DOHH2 (cell line): Measurements from ENCODE around the gene BCAP29.

Experiments
- H3F3A ChIP-seq: fragments of 200-600 bp; sonication (generic), shearing (Covaris generic); 2 replicates; pipeline ENCODE4 v1.6.0; 2016; ENCODE audit warnings: antibody characterized with exemption, mild to moderate bottlenecking; ENCODE audit not compliant: control insufficient read depth, insufficient read depth
- H3K27ac ChIP-seq: fragments of 200-600 bp; sonication (generic); 2 replicates; pipeline ENCODE4 v1.5.1; 2014; ENCODE audit warnings: low read depth, mild to moderate bottlenecking, low read length, moderate library complexity
- H3K27me3 ChIP-seq: fragments of 200-600 bp; sonication (generic); 2 replicates; pipeline ENCODE4 v1.6.1; 2014; ENCODE audit warnings: mild to moderate bottlenecking, low read length, mixed read lengths; ENCODE audit not compliant: control insufficient read depth
- H3K36me3 ChIP-seq: fragments of 200-600 bp; sonication (generic); 2 replicates; pipeline ENCODE4 v1.6.1; 2014; ENCODE audit warnings: mild to moderate bottlenecking, low read length, moderate library complexity, mixed read lengths; ENCODE audit not compliant: control insufficient read depth
- H3K4me1 ChIP-seq: fragments of 200-600 bp; sonication (generic); 2 replicates; pipeline ENCODE4 v1.6.1; 2014; ENCODE audit warnings: mild to moderate bottlenecking, low read length, mixed read lengths; ENCODE audit not compliant: control insufficient read depth
- H3K4me2 ChIP-seq: fragments of 200-600 bp; sonication (generic); 2 replicates; pipeline ENCODE4 v1.6.0; 2014; ENCODE audit warnings: mild to moderate bottlenecking, low read length, moderate library complexity
- H3K4me3 ChIP-seq: fragments of 200-600 bp; sonication (generic); 2 replicates; pipeline ENCODE4 v1.5.1; 2014; ENCODE audit warnings: mild to moderate bottlenecking, low read length, mixed read lengths
- H3K79me2 ChIP-seq: fragments of 200-600 bp; sonication (generic); 2 replicates; pipeline ENCODE4 v1.6.1; 2014; ENCODE audit warnings: mild to moderate bottlenecking, low read length, mixed read lengths; ENCODE audit not compliant: control insufficient read depth
- H3K9me2 ChIP-seq: fragments of 200-600 bp; sonication (generic); replicated peaks from 2 replicates; pipeline ENCODE4 v1.6.1; 2014; ENCODE audit warnings: mild to moderate bottlenecking, low read length, mixed read lengths; ENCODE audit not compliant: control insufficient read depth
- H3K9me3 ChIP-seq: fragments of 200-600 bp; sonication (generic); 2 replicates; pipeline ENCODE4 v1.6.1; 2014; ENCODE audit warnings: antibody characterized with exemption, low read length, mixed read lengths; ENCODE audit not compliant: control insufficient read depth, insufficient read depth
- H4K20me1 ChIP-seq: fragments of 200-600 bp; sonication (generic); 2 replicates; pipeline ENCODE4 v1.6.0; 2014; ENCODE audit warnings: low read depth, mild to moderate bottlenecking, antibody characterized with exemption, low read length, moderate library complexity; ENCODE audit not compliant: control insufficient read depth, insufficient read depth
- EZH2phosphoT487 ChIP-seq: fragments of 200-600 bp; sonication (generic); IDR thresholded peaks from 2 replicates; pipeline ENCODE4 v1.6.1; 2017; ENCODE audit warnings: borderline replicate concordance, mild to moderate bottlenecking, antibody characterized with exemption, low read length, moderate library complexity, mixed read lengths
- TF ChIP-seq, protein P1 (sequence below): fragments of 200-600 bp; sonication (generic); IDR thresholded peaks from one replicate; pipeline ENCODE4 v1.5.1; 2014; ENCODE audit warnings: antibody characterized with exemption, mild to moderate bottlenecking, low read depth, low read length; ENCODE audit not compliant: poor library complexity, severe bottlenecking

Gene BCAP29

GRCh38 chr7:107615910-107616680 is 36.0 kb downstream of the BCAP29 start:
- Histone ChIP-seq H3K9me3 (no peaks in the 10 kb centered on the region), H3K27me3 (no peaks in the 10 kb centered on the region), H3K79me2 (no peaks in the 10 kb centered on the region), H3K27ac (no peak overlapping the region), H3K9me2 (no peaks in the 10 kb centered on the region), H3K4me3 (no peak overlapping the region), H4K20me1 (no peaks in the 10 kb centered on the region), H3K4me1 (no peaks in the 10 kb centered on the region), H3F3A (no peaks in the 10 kb centered on the region), H3K4me2 (no peak overlapping the region), H3K36me3 (peaks cover 19% of the 10 kb centered on the region)
- no peak for TF ChIP-seq EZH2phosphoT487
- TF ChIP-seq, protein P1, sequence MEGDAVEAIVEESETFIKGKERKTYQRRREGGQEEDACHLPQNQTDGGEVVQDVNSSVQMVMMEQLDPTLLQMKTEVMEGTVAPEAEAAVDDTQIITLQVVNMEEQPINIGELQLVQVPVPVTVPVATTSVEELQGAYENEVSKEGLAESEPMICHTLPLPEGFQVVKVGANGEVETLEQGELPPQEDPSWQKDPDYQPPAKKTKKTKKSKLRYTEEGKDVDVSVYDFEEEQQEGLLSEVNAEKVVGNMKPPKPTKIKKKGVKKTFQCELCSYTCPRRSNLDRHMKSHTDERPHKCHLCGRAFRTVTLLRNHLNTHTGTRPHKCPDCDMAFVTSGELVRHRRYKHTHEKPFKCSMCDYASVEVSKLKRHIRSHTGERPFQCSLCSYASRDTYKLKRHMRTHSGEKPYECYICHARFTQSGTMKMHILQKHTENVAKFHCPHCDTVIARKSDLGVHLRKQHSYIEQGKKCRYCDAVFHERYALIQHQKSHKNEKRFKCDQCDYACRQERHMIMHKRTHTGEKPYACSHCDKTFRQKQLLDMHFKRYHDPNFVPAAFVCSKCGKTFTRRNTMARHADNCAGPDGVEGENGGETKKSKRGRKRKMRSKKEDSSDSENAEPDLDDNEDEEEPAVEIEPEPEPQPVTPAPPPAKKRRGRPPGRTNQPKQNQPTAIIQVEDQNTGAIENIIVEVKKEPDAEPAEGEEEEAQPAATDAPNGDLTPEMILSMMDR, result no peak

DNA sequence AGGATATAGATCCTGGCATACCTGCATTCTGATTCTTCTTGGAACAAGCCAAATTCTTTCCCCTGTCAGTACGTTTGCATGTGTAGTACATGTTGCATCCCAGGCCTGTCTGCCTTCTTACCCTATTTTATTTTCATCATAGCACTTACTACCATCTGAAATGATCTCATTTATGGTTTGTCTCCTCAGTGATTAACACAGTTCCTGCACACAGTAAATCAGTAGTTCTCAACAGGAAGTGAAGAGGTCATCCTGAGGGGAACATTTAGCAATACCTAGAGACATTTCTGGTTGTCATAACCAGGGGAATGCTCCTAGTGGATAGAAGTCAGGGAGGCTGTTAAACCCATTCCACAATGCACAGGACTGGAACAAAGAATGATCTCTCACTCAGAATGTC is 42.4 kb downstream of the BCAP29 start:
- H4K20me1 ChIP-seq, result no peaks in the 10 kb centered on the region

GRCh38 chr7:107622894-107623293 is 42.8 kb downstream of the BCAP29 start:
- no peak overlapping the region for H3K4me2 ChIP-seq
- no peaks in the 10 kb centered on the region; the same call in 1 of the 2 replicates for H3K36me3 ChIP-seq
- H3F3A ChIP-seq, result no peaks in the 10 kb centered on the region
- H3K4me1 ChIP-seq, result no peaks in the 10 kb centered on the region
- no peak overlapping the region for H3K4me3 ChIP-seq
- no peak overlapping the region for H3K27ac ChIP-seq
- no peaks in the 10 kb centered on the region for H3K79me2 ChIP-seq
- no peaks in the 10 kb centered on the region for H4K20me1 ChIP-seq
- H3K9me3 ChIP-seq, result no peaks in the 10 kb centered on the region
- TF ChIP-seq EZH2phosphoT487, result no peak
- TF ChIP-seq, protein P1, result no peak
- H3K27me3 ChIP-seq, result no peaks in the 10 kb centered on the region
- no peaks in the 10 kb centered on the region for H3K9me2 ChIP-seq

More for the DNA sequence above, 42.4 kb downstream of the BCAP29 start:
- H3K4me3 ChIP-seq, result no peak overlapping the region
- H3K27ac ChIP-seq, result no peak overlapping the region
- no peaks in the 10 kb centered on the region for H3K27me3 ChIP-seq
- no peaks in the 10 kb centered on the region for H3K9me2 ChIP-seq
- H3K9me3 ChIP-seq, result no peaks in the 10 kb centered on the region
- no peaks in the 10 kb centered on the region; the same call in 1 of the 2 replicates for H3K36me3 ChIP-seq
- no peaks in the 10 kb centered on the region for H3F3A ChIP-seq
- H3K79me2 ChIP-seq, result no peaks in the 10 kb centered on the region
- H3K4me2 ChIP-seq, result no peak overlapping the region
- TF ChIP-seq, protein P1, result no peak
- no peak for TF ChIP-seq EZH2phosphoT487
- no peaks in the 10 kb centered on the region for H3K4me1 ChIP-seq
